Duodenal mucosa (tissue), 2 donors: ENCODE measurements around the gene ERVK3-1.

ENCODE experiments used
- H3K27ac ChIP-seq: one replicate; pipeline ENCODE4 v1.7.0; 2013; ENCODE audit warnings: low read depth, low read length
- H3K27me3 ChIP-seq, 2 donors: one replicate each; pipeline ENCODE4 v1.7.0; 2013; ENCODE audit warnings: low read length in 2 of 2, control low read depth in 1 of 2; ENCODE audit not compliant: insufficient read depth in 2 of 2, control insufficient read depth in 1 of 2
- H3K36me3 ChIP-seq, 2 donors: one replicate each; pipeline ENCODE4 v1.7.0; 2013; ENCODE audit warnings: low read length in 2 of 2, control low read depth in 1 of 2; ENCODE audit not compliant: insufficient read depth in 2 of 2, control insufficient read depth in 1 of 2
- H3K4me1 ChIP-seq, 2 donors: one replicate each; pipeline ENCODE4 v1.7.0; 2013; ENCODE audit warnings: low read length in 2 of 2, control low read depth in 1 of 2; ENCODE audit not compliant: insufficient read depth in 2 of 2, control insufficient read depth in 1 of 2
- H3K4me3 ChIP-seq, 2 donors: one replicate each; pipeline ENCODE4 v1.7.0; 2013; ENCODE audit warnings: low read length in 2 of 2, low read depth in 1 of 2
- H3K9ac ChIP-seq, 2 donors: one replicate each; pipeline ENCODE4 v1.7.0; 2013; ENCODE audit warnings: low read length in 2 of 2, low read depth in 1 of 2
- H3K9me3 ChIP-seq, 2 donors: one replicate each; pipeline ENCODE4 v1.7.0; 2013; ENCODE audit warnings: low read length in 2 of 2, control low read depth in 1 of 2; ENCODE audit not compliant: control insufficient read depth in 1 of 2

The ERVK3-1 gene

GRCh38 chr19:58351558-58351878, 46.3 kb downstream of the ERVK3-1 start:
- Histone ChIP-seq H3K27ac (no peak overlapping the region), H3K4me3 (no peak overlapping the region), H3K4me1 (peaks cover 0 to 3% of the 10 kb centered on the region in 2 donors), H3K36me3 (no peaks in the 10 kb centered on the region), H3K9me3 (no peaks in the 10 kb centered on the region), H3K9ac (no peak overlapping the region), H3K27me3 (peaks cover 0 to 3% of the 10 kb centered on the region in 2 donors)

GRCh38 chr19:58351990-58352755, 47.0 kb downstream of the ERVK3-1 start:
- no peaks in the 10 kb centered on the region for H3K9me3 ChIP-seq
- no peak overlapping the region for H3K27ac ChIP-seq
- H3K36me3 ChIP-seq, result no peaks in the 10 kb centered on the region
- H3K9ac ChIP-seq, result no peak overlapping the region
- peaks cover 0 to 10% of the 10 kb centered on the region in 2 donors for H3K4me1 ChIP-seq
- peaks cover 0 to 3% of the 10 kb centered on the region in 2 donors for H3K27me3 ChIP-seq
- H3K4me3 ChIP-seq, result no peak overlapping the region

GRCh38 chr19:58352760-58353671, 47.8 kb downstream of the ERVK3-1 start, which contains the start of gene A1BG:
TSS of gene A1BG (minus strand) at chr19:58353492. CDS start at chr19:58353437, 55 bp downstream.
- Histone ChIP-seq H3K27ac (no peak within 1 kb of the TSS), H3K4me3 (no peak within 1 kb of the TSS), H3K36me3 (no peaks in the 10 kb centered on the region), H3K4me1 (peaks cover 0 to 10% of the 10 kb centered on the region in 2 donors), H3K27me3 (peaks cover 0 to 3% of the 10 kb centered on the region in 2 donors), H3K9me3 (no peaks in the 10 kb centered on the region), H3K9ac (no peak within 1 kb of the TSS)

- H3K27me3 ChIP-seq, result peaks cover 0 to 3% of the 10 kb centered on the region in 2 donors
- H3K9ac ChIP-seq, result no peak overlapping the region
- H3K4me1 ChIP-seq, result peaks cover 0 to 10% of the 10 kb centered on the region in 2 donors
- no peak overlapping the region for H3K4me3 ChIP-seq
- H3K36me3 ChIP-seq, result no peaks in the 10 kb centered on the region
- no peak overlapping the region for H3K27ac ChIP-seq
- H3K9me3 ChIP-seq, result no peaks in the 10 kb centered on the region
Observed at GRCh38 chr19:58353717-58354477, 48.7 kb downstream of the ERVK3-1 start.

- H3K4me3 ChIP-seq, result no peak overlapping the region
- no peak overlapping the region for H3K27ac ChIP-seq
- H3K36me3 ChIP-seq, result no peaks in the 10 kb centered on the region
- no peaks in the 10 kb centered on the region for H3K9me3 ChIP-seq
- H3K9ac ChIP-seq, result no peak overlapping the region
- H3K4me1 ChIP-seq, result peaks cover 0 to 10% of the 10 kb centered on the region in 2 donors
- H3K27me3 ChIP-seq, result peaks cover 0 to 3% of the 10 kb centered on the region in 2 donors
Observed at GRCh38 chr19:58354478-58355030, 49.4 kb downstream of the ERVK3-1 start.

GRCh38 chr19:58355215-58355796, 50.1 kb downstream of the ERVK3-1 start:
- no peak overlapping the region for H3K4me3 ChIP-seq

GRCh38 chr19:58355908-58356765, 51.0 kb downstream of the ERVK3-1 start:
- no peaks in the 10 kb centered on the region for H3K27me3 ChIP-seq
- H3K4me3 ChIP-seq, result peak overlapping the region; percentile 22 to 32
- no peaks in the 10 kb centered on the region for H3K36me3 ChIP-seq
- H3K9me3 ChIP-seq, result no peaks in the 10 kb centered on the region
- peaks cover 0 to 10% of the 10 kb centered on the region in 2 donors for H3K4me1 ChIP-seq
- H3K27ac ChIP-seq, result no peak overlapping the region
- no peak overlapping the region for H3K9ac ChIP-seq

More at GRCh38 chr19:58355215-58355796, 50.1 kb downstream of the ERVK3-1 start:
- Histone ChIP-seq H3K9ac (no peak overlapping the region), H3K27me3 (no peaks in the 10 kb centered on the region), H3K4me1 (peaks cover 0 to 10% of the 10 kb centered on the region in 2 donors), H3K27ac (no peak overlapping the region), H3K9me3 (no peaks in the 10 kb centered on the region), H3K36me3 (no peaks in the 10 kb centered on the region)

GRCh38 chr19:58356766-58357480, 51.7 kb downstream of the ERVK3-1 start:
- Histone ChIP-seq H3K27me3 (no peaks in the 10 kb centered on the region), H3K9me3 (no peaks in the 10 kb centered on the region), H3K4me3 (peak overlapping the region; percentile 22 to 32), H3K9ac (no peak overlapping the region), H3K36me3 (no peaks in the 10 kb centered on the region), H3K27ac (no peak overlapping the region), H3K4me1 (peaks cover 4 to 15% of the 10 kb centered on the region in 2 donors)
